Hematopoietic multipotent progenitor cell (in vitro differentiated cells): ENCODE measurements around the gene AOX1. TPM values are rescaled to one million over a fixed set of nuclear protein-coding genes. Genes with fewer than 3 reads are reported as not detected.
A peak's percentile ranks its signal among the peaks of the same experiment; 100 is the strongest.
"Not testable (repeated sequence)": the region's sequence is repeated elsewhere in the genome, so short reads cannot be mapped to it uniquely, and the experiment has no call there.

Experiments
- DNase-seq, 3 donors: peaks; one replicate each; pipeline ENCODE4 v3.0.0-alpha.2; 2011 to 2015; ENCODE audit warnings: low read depth in 2 of 3, low spot score in 2 of 3
- total RNA-seq: library from RNA; depleted of rRNA; stranded (reverse); fragments of >200 nt; gene quantifications from one replicate; pipeline ENCODE4 v1.2.3, GENCODE V29; 2012

AOX1 gene
- total RNA-seq = 4.8 TPM

- peak in 2 of 3 donors; percentile 4 to 7 for DNase-seq
These were observed at the start of gene AOX1 for GRCh38 chr2:200585730-200586643. Gene AOX1, plus strand, starts transcription at chr2:200586014. Its CDS starts 95 bp downstream, at chr2:200586109.

GRCh38 chr2:200538139-200538538 is 47.7 kb upstream of the AOX1 start:
- no peak for DNase-seq

GRCh38 chr2:200540793-200541192 is 45.0 kb upstream of the AOX1 start:
- no peak for DNase-seq

- DNase-seq = not testable (repeated sequence)
These were observed 19.2 kb upstream of the AOX1 start for GRCh38 chr2:200566596-200566995.

- DNase-seq = no peak
These were observed 17.9 kb upstream of the AOX1 start for GRCh38 chr2:200567932-200568331.

GRCh38 chr2:200575957-200576356 is 9.9 kb upstream of the AOX1 start:
- peak in 1 of 3 donors; percentile 71 for DNase-seq

GRCh38 chr2:200577027-200577426 is 8.8 kb upstream of the AOX1 start:
- DNase-seq = peak in 1 of 3 donors; percentile 12

GRCh38 chr2:200578778-200579177 is 7.0 kb upstream of the AOX1 start:
- peak in 1 of 3 donors; percentile 57 for DNase-seq

GRCh38 chr2:200584639-200585038 is 1.2 kb upstream of the AOX1 start:
- DNase-seq = no peak

- peak in 1 of 3 donors; percentile 35 for DNase-seq
These were observed 479 bp upstream of the AOX1 start for GRCh38 chr2:200585340-200585729.

- DNase-seq = peak in 1 of 3 donors; percentile 2
These were observed 796 bp downstream of the AOX1 start for GRCh38 chr2:200586644-200586975.

- DNase-seq = no peak
These were observed 1.3 kb downstream of the AOX1 start for GRCh38 chr2:200587007-200587616.

GRCh38 chr2:200588076-200588678 is 2.4 kb downstream of the AOX1 start:
- no peak for DNase-seq

- no peak for DNase-seq
These were observed 4.3 kb downstream of the AOX1 start for GRCh38 chr2:200590090-200590489.

GRCh38 chr2:200591308-200591707 is 5.5 kb downstream of the AOX1 start:
- DNase-seq = no peak

- peak in 1 of 3 donors; percentile 69 for DNase-seq
These were observed 6.7 kb downstream of the AOX1 start for GRCh38 chr2:200592406-200593075.

- no peak for DNase-seq
These were observed 8.1 kb downstream of the AOX1 start for GRCh38 chr2:200593905-200594304.

GRCh38 chr2:200595913-200596312 is 10.1 kb downstream of the AOX1 start:
- DNase-seq = no peak

GRCh38 chr2:200596774-200597570 is 11.2 kb downstream of the AOX1 start:
- DNase-seq = no peak

- DNase-seq = no peak
These were observed 13.4 kb downstream of the AOX1 start for GRCh38 chr2:200599206-200599605.
